HEK293 (cell line): ENCODE measurements around the gene CLEC2L.

Source experiments
- BCL11A ChIP-seq: fragments of 450-650 bp; formaldehyde crosslinking; IDR thresholded peaks from 2 replicates; pipeline ENCODE4 v1.5.1; 2016; ENCODE audit warnings: low read depth, missing biosample characterization, missing genetic modification characterization
- CTCF ChIP-seq: fragments of 450-650 bp; formaldehyde crosslinking; IDR thresholded peaks from 2 replicates; pipeline ENCODE4 v1.5.1; 2016; ENCODE audit warnings: missing biosample characterization, missing genetic modification characterization
- ZBTB8A ChIP-seq: fragments of 450-650 bp; formaldehyde crosslinking; IDR thresholded peaks from 2 replicates; pipeline ENCODE4 v1.5.1; 2016; ENCODE audit warnings: missing biosample characterization, missing genetic modification characterization
- ZNF138 ChIP-seq: fragments of 450-650 bp; formaldehyde crosslinking; IDR thresholded peaks from 2 replicates; pipeline ENCODE4 v1.5.1; 2016; ENCODE audit warnings: missing biosample characterization, missing genetic modification characterization, borderline replicate concordance
- ZNF335 ChIP-seq: fragments of 450-650 bp; formaldehyde crosslinking; conservative IDR thresholded peaks from 2 replicates; pipeline ENCODE4 v1.5.1; 2016; ENCODE audit warnings: missing biosample characterization, missing genetic modification characterization
- ZNF354C ChIP-seq: fragments of 450-650 bp; formaldehyde crosslinking; IDR thresholded peaks from 2 replicates; pipeline ENCODE4 v1.5.1; 2016; ENCODE audit warnings: missing biosample characterization, missing genetic modification characterization, low read depth, borderline replicate concordance
- ZNF449 ChIP-seq: fragments of 450-650 bp; formaldehyde crosslinking; IDR thresholded peaks from 2 replicates; pipeline ENCODE4 v1.5.1; 2017; ENCODE audit warnings: missing biosample characterization, mild to moderate bottlenecking, missing genetic modification characterization, moderate library complexity

GRCh38 chr7:139542308-139543151, 19.0 kb downstream of the CLEC2L start:
- TF ChIP-seq ZBTB8A (tag by site-specific recombination) (no peak), BCL11A (tag by site-specific recombination) (no peak), CTCF (tag by site-specific recombination) (no peak), ZNF335 (tag by site-specific recombination) (no peak), ZNF138 (no peak), ZNF449 (tag by site-specific recombination) (no peak), ZNF354C (no peak)
